PC-9 (cell line): Measurements from ENCODE around the gene MAPK12.

Source experiments
- CTCF ChIP-seq: fragments of 200-600 bp; sonication (generic); conservative IDR thresholded peaks from 2 replicates; pipeline ENCODE4 v1.6.1; 2017; ENCODE audit warnings: mixed run types, antibody characterized with exemption, mild to moderate bottlenecking, moderate library complexity
- EZH2 ChIP-seq: fragments of 200-600 bp; sonication (generic); IDR thresholded peaks from 2 replicates; pipeline ENCODE4 v1.8.0; 2017; ENCODE audit warnings: antibody characterized with exemption, low read depth

DNA sequence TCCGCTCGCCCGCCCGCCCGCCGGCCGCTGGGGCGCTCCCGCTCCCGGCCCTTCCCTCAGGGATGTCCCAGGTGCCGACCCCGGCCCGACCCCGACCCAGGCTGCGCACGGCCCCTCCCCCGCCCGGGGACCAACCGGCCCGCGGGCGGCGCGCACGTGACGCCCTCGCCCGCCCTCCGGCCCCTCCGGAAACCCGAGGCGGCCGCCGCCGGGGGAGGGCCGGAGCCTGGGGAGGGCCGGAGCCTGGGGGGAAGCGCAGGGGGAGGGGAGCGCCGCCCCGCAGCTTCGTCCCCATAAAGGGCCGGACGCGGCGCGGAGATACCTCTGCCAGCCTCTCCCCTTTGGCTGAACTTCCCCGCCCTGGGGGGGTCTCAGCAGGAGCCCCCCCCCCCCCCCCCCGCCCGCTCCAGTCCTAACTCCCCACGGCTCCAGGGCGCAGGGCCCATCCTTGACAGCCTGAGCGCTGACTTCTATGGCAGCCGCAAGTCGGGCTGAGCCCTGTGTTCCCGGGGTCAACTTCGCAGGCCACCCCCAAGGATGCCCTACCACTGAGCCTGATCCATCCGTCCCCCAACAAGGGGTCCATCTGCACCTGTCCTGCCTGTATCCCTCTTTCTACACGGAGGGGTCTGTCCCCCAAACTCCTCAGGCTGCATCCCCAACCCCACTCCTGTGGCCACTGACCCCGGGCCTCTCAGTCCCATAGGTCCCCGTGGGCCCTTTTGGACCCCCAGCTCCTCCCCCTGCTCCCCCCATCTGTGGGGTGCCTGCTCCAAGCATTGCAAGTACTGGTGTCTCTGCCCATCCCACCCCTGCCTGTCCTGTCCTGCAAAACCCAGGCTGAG lies at the start of gene MAPK12:
- TF ChIP-seq CTCF: no peak
- no peak for TF ChIP-seq EZH2
